MCF 10A (cell line): Measurements from ENCODE around the gene EHBP1. TPM values are rescaled to one million over a fixed set of nuclear protein-coding genes. Genes with fewer than 3 reads are reported as not detected.

ENCODE experiments used
- BruUV-seq: library from RNA; stranded (reverse); fragments of 400-500 nt; replicated peaks from 2 replicates; lab custom pipeline; 2021; lab: Mats Ljungman, UMichigan
- CTCF ChIA-PET: fragments of 300-600 bp; sonication (Branson Sonifier 250); formaldehyde crosslinking; extraction: SDS; loops from one replicate; lab custom pipeline; 2021; ENCODE audit warnings: antibody characterized with exemption, inconsistent platforms; lab: Yijun Ruan, JAX
- POLR2A ChIA-PET: fragments of 300-600, 350-650 bp; sonication (Branson Sonifier 250); formaldehyde crosslinking; extraction: SDS; loops from one replicate; lab custom pipeline; 2020; ENCODE audit warnings: antibody characterized with exemption, inconsistent platforms; lab: Yijun Ruan, JAX
- DNase-seq: peaks from one replicate; pipeline ENCODE4 v3.0.0-alpha.2; 2018; ENCODE audit not compliant: unreplicated experiment
- H3K27ac Mint-ChIP-seq: one replicate; pipeline ENCODE4 v1.8.0; 2022; ENCODE audit warnings: mild to moderate bottlenecking, low read depth, mixed read lengths; ENCODE audit not compliant: unreplicated experiment
- H3K27me3 Mint-ChIP-seq: one replicate; pipeline ENCODE4 v1.8.0; 2022; ENCODE audit warnings: mixed read lengths; ENCODE audit not compliant: insufficient read depth, unreplicated experiment
- H3K36me3 Mint-ChIP-seq: one replicate; pipeline ENCODE4 v1.8.0; 2022; ENCODE audit warnings: mild to moderate bottlenecking, moderate library complexity, mixed read lengths; ENCODE audit not compliant: insufficient read depth, unreplicated experiment
- H3K4me1 Mint-ChIP-seq: one replicate; pipeline ENCODE4 v1.8.0; 2022; ENCODE audit warnings: mixed read lengths; ENCODE audit not compliant: insufficient read depth, unreplicated experiment
- H3K4me3 Mint-ChIP-seq: one replicate; pipeline ENCODE4 v1.8.0; 2022; ENCODE audit warnings: mild to moderate bottlenecking, moderate library complexity, mixed read lengths; ENCODE audit not compliant: unreplicated experiment
- H3K9me3 Mint-ChIP-seq: one replicate; pipeline ENCODE4 v1.8.0; 2022; ENCODE audit warnings: mixed read lengths; ENCODE audit not compliant: unreplicated experiment
- intact Hi-C: fragments of 100-400 bp; cut with micrococcal nuclease; formaldehyde crosslinking; loops from 2 replicates; pipeline ENCODE4 v1.14.1; 2022
- total RNA-seq: library from RNA; stranded (reverse); gene quantifications from 2 replicates; pipeline ENCODE4 v1.2.3, GENCODE V29; 2022
- TF ChIP-seq, protein P1 (sequence below): fragments of 200-600 bp; IDR thresholded peaks from one replicate; pipeline ENCODE4 v1.8.0; 2022; ENCODE audit warnings: antibody characterized with exemption, mild to moderate bottlenecking; ENCODE audit not compliant: unreplicated experiment

EHBP1 gene
- total RNA-seq, 1 experiment from 2014 or later: 81.2 TPM

DNA sequence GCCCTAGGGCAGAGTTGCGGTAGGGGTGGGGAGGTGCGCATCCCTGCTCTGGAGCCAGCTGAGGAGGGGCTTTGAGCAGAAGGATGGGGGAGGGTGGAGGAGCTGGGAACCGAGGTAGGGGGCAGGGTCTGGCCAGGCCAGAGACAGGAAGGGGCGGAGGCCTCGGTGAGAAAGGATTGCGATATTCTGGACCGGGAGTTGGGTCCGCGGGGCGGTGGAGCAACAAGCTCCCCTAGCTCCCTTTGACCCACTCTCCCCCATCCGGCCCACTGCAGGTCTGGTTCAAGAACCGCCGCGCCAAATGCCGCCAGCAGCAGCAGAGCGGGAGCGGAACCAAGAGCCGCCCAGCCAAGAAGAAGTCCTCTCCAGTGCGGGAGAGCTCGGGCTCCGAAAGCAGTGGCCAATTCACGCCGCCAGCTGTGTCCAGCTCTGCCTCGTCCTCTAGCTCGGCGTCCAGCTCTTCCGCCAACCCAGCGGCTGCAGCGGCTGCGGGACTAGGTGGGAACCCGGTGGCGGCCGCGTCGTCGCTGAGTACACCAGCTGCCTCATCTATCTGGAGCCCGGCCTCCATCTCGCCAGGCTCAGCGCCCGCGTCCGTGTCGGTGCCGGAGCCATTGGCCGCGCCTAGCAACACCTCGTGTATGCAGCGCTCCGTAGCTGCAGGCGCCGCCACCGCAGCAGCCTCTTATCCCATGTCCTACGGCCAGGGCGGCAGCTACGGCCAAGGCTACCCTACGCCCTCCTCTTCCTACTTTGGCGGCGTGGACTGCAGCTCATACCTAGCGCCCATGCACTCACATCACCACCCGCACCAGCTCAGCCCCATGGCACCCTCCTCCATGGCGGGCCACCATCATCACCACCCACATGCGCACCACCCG is 350.0 kb downstream of the EHBP1 start:
- DNase-seq: no peak
- Mint-ChIP-seq H3K9me3 (no peaks in the 10 kb centered on the region), H3K4me1 (no peaks in the 10 kb centered on the region), H3K36me3 (peaks cover 9% of the 10 kb centered on the region), H3K27ac (no peak overlapping the region), H3K27me3 (no peaks in the 10 kb centered on the region), H3K4me3 (no peak overlapping the region)
- intact Hi-C loops: no loop called here
- BruUV-seq: no TSS peak
- TF ChIP-seq, protein P1, sequence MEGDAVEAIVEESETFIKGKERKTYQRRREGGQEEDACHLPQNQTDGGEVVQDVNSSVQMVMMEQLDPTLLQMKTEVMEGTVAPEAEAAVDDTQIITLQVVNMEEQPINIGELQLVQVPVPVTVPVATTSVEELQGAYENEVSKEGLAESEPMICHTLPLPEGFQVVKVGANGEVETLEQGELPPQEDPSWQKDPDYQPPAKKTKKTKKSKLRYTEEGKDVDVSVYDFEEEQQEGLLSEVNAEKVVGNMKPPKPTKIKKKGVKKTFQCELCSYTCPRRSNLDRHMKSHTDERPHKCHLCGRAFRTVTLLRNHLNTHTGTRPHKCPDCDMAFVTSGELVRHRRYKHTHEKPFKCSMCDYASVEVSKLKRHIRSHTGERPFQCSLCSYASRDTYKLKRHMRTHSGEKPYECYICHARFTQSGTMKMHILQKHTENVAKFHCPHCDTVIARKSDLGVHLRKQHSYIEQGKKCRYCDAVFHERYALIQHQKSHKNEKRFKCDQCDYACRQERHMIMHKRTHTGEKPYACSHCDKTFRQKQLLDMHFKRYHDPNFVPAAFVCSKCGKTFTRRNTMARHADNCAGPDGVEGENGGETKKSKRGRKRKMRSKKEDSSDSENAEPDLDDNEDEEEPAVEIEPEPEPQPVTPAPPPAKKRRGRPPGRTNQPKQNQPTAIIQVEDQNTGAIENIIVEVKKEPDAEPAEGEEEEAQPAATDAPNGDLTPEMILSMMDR: no peak
- ChIA-PET POLR2A (no interaction called here), CTCF (interaction anchor here (0.6 to 0.7 kb wide), 2 partner anchors 13 to 152 kb away, joined by 3 read pairs; no protein-coding TSS in a partner anchor)

DNA sequence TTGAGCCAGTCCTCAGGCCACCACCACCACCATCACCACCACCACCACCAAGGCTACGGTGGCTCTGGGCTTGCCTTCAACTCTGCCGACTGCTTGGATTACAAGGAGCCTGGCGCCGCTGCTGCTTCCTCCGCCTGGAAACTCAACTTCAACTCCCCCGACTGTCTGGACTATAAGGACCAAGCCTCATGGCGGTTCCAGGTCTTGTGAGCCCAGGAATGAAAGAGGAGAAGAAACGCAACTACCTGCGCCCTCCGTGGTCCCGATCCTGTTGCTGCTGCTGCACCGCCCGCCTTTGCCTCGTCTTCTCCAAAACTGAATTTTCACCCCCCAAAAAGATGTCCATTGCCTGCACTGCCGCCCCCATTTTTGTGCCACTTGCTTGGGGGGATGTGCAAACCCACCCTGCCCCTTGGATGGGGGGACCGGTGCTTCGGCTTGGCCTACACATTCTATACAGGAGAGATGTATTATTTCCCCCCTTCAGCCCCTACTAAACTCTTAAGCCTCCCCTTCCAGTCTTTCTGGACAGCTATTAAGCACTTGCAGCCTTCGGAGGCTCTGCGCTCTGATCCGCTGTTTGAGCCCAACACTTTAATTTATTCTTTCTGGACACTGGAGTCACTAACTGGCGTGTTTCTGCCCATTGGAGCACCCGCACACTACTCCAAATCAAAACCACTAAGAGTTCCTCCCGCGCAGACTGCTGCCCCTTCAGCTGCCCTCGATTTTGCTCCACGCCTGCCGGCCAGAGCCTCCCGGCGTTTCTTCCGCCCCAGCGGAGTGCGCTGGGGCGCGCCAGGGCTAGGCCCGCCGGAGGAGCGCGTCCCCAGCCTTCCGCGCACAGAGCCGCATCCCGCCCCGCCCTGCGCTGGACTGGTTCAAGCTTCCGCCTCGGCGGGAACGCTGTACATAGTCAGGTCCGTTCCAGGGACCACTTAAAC is 350.9 kb downstream of the EHBP1 start:
- TF ChIP-seq, protein P1: no peak
- BruUV-seq: no TSS peak
- intact Hi-C loops: no loop called here
- CTCF ChIA-PET: interaction anchor here (0.5 to 0.7 kb wide), 2 partner anchors 14 to 37 kb away, joined by 3 read pairs; no protein-coding TSS in a partner anchor
- POLR2A ChIA-PET: no interaction called here
- Mint-ChIP-seq H3K4me3 (no peak overlapping the region), H3K4me1 (no peaks in the 10 kb centered on the region), H3K27ac (no peak overlapping the region), H3K9me3 (no peaks in the 10 kb centered on the region), H3K36me3 (peaks cover 9% of the 10 kb centered on the region), H3K27me3 (no peaks in the 10 kb centered on the region)
- no peak for DNase-seq

DNA sequence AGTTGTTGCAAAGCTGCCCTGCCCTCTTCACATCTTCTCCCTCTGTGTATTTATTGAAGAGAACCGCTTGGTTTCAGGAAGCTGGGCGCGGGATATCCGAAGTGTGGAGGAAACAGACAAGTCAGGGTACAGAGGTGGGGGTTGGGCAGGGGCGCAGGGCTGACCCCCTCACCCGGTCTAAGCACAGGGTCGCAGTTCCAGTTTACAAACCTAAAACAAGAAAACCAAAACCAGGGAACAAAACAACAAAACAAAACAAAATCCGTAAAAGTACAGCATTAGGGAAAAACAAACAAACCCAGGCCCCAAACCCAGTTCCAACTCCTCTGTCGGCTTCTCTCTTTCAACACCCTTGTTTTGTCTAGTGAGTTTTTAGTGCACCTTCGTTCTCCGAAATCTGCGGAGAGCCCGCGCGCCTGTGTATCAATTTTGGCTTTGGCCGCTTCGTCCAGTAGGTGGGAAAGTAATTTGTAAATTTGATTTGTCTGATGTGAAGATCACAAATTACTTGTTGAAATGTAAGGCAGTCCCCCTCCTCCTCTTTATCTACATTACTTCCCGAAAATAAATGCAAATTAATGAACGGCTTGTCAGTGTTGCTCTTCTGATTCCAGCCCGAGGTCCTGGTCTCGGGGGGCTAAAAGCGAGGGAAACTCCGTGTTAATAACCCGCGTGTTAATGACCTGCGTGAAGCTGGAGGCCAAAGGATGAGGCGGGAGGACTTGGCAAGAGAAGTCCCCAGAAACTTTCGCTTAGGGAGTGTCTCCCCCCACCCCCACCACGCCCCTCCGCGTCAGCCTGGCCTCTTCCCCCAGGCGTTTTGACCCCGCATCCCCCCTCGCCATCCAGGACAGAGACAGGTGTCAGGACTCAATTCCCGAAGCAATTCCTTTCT is 352.0 kb downstream of the EHBP1 start:
- CTCF ChIA-PET: no interaction called here
- TF ChIP-seq, protein P1: no peak
- no peak for DNase-seq
- no peaks in the 10 kb centered on the region for H3K27me3 Mint-ChIP-seq
- no TSS peak for BruUV-seq
- intact Hi-C loops: no loop called here
- peaks cover 9% of the 10 kb centered on the region for H3K36me3 Mint-ChIP-seq
- no peak overlapping the region for H3K27ac Mint-ChIP-seq
- H3K4me3 Mint-ChIP-seq: no peak overlapping the region
- no peaks in the 10 kb centered on the region for H3K4me1 Mint-ChIP-seq
- H3K9me3 Mint-ChIP-seq: no peaks in the 10 kb centered on the region
- POLR2A ChIA-PET: interaction anchor here (0.7 kb wide), 1 partner anchor 143 kb away, joined by 4 read pairs; no protein-coding TSS in a partner anchor
